ENCODE measurements around the gene MUC4. TPM values are rescaled to one million over a fixed set of nuclear protein-coding genes. Genes with fewer than 3 reads are reported as not detected.

Gene MUC4
- total and polyA plus RNA-seq, 4 donors = not detected

GRCh38 chr3:195850857-195851543 lies 39.3 kb upstream of the MUC4 start:
- 18% methylated on average over 31 of the region's 31 CpGs for WGBS
- peak; percentile 90 for DNase-seq (ENCODE audit: low spot score)
- TF ChIP-seq YY1 (IDR thresholded peaks at IDR 0.05) (no peak), TAF1 (conservative IDR thresholded peaks at IDR 0.05) (no peak), NR2F2 (IDR thresholded peaks at IDR 0.05) (no peak), HNF4G (IDR thresholded peaks at IDR 0.05) (peak; percentile 7), HNF4A (conservative IDR thresholded peaks at IDR 0.05) (peak in 1 of 2 donors; percentile 27), RAD21 (IDR thresholded peaks at IDR 0.05) (peak; percentile 99 to 100), ZBTB33 (IDR thresholded peaks at IDR 0.05) (no peak), EGR1 (IDR thresholded peaks at IDR 0.05; ENCODE audit: low read depth in 2 of 2) (no peak), GABPA (IDR thresholded peaks at IDR 0.05 in 1 of 2, conservative IDR thresholded peaks at IDR 0.05 in 1 of 2) (no peak), FOXA2 (IDR thresholded peaks at IDR 0.05) (no peak), JUND (IDR thresholded peaks at IDR 0.05) (no peak), SP1 (IDR thresholded peaks at IDR 0.05) (peak; percentile 47), CTCF (IDR thresholded peaks at IDR 0.05; ENCODE audit: low read depth, low read length, missing input control) (peak; percentile 100), MAX (IDR thresholded peaks at IDR 0.05) (no peak), RXRA (IDR thresholded peaks at IDR 0.05) (peak in 1 of 2 donors; percentile 44), REST (IDR thresholded peaks at IDR 0.05) (no peak), ATF3 (IDR thresholded peaks at IDR 0.05) (no peak), FOXA1 (IDR thresholded peaks at IDR 0.05) (no peak)
- Histone ChIP-seq H3K27me3 (ENCODE audit: control insufficient read depth in 4 of 4, insufficient read depth in 4 of 4, low read length in 3 of 4) (no peaks in the 10 kb centered on the region), H3K9me3 (ENCODE audit: control insufficient read depth in 4 of 4, low read length in 3 of 4) (no peaks in the 10 kb centered on the region), H3K36me3 (ENCODE audit: control insufficient read depth in 4 of 4, insufficient read depth in 3 of 4, low read depth in 1 of 4, low read length in 3 of 4) (no peaks in the 10 kb centered on the region), H3K9ac (ENCODE audit: low read depth in 1 of 2, low read length in 2 of 2) (no peak overlapping the region), H3K4me3 (ENCODE audit: low read depth in 1 of 3, low read length in 3 of 3) (no peak overlapping the region), H3K4me1 (ENCODE audit: control insufficient read depth in 4 of 4, insufficient read depth in 4 of 4, low read length in 3 of 4) (peaks cover 11 to 19% (median 14%) of the 10 kb centered on the region in 4 donors), H3K27ac (ENCODE audit: low read depth in 1 of 2, low read length in 2 of 2) (no peak overlapping the region)

Data from liver (tissue), 9 donors.